Kidney (tissue), 14 donors: ENCODE measurements around the gene TARBP1. TPM values are rescaled to one million over a fixed set of nuclear protein-coding genes. Genes with fewer than 3 reads are reported as not detected.
A peak's percentile ranks its signal among the peaks of the same experiment; 100 is the strongest.
"Not testable (repeated sequence)": the region's sequence is repeated elsewhere in the genome, so short reads cannot be mapped to it uniquely, and the experiment has no call there.

Experiments used
- DNase-seq, 5 donors: peaks; one replicate each; pipeline ENCODE4 v3.0.0-alpha.2; 2013 to 2020
- FAIRE-seq: peaks from 2 replicates; lab custom pipeline; 2012; peaks lifted over from hg19 to GRCh38; lab: Jason Lieb, UNC
- H3K27ac ChIP-seq, 2 donors: one replicate each; pipeline ENCODE4 v1.7.0; 2013; ENCODE audit warnings: low read depth in 2 of 2, low read length in 2 of 2, inconsistent platforms in 1 of 2
- H3K27me3 ChIP-seq: one replicate; pipeline ENCODE4 v1.7.1; 2013; ENCODE audit warnings: low read length, inconsistent platforms; ENCODE audit not compliant: control insufficient read depth, insufficient read depth
- H3K36me3 ChIP-seq, 3 donors: one replicate each; pipeline versions ENCODE4 v1.7.0 to v1.7.1; 2013; ENCODE audit warnings: low read length in 3 of 3, control low read depth in 1 of 3, inconsistent platforms in 1 of 3; ENCODE audit not compliant: insufficient read depth in 3 of 3, control insufficient read depth in 2 of 3
- H3K4me1 ChIP-seq, 3 donors: one replicate each; pipeline versions ENCODE4 v1.7.0 to v1.7.1; 2013; ENCODE audit warnings: low read length in 3 of 3, inconsistent platforms in 1 of 3, low read depth in 1 of 3; ENCODE audit not compliant: control insufficient read depth in 2 of 3, insufficient read depth in 2 of 3
- H3K4me3 ChIP-seq, 3 donors: one replicate each; pipeline versions ENCODE4 v1.7.0 to v1.8.1; 2013; ENCODE audit warnings: low read length in 3 of 3, control low read depth in 1 of 3, inconsistent platforms in 1 of 3
- H3K9ac ChIP-seq, 3 donors: one replicate each; pipeline versions ENCODE4 v1.7.0 to v1.7.1; 2013; ENCODE audit warnings: low read length in 3 of 3, control low read depth in 1 of 3, inconsistent platforms in 1 of 3
- H3K9me3 ChIP-seq, 3 donors: one replicate each; pipeline versions ENCODE4 v1.7.0 to v1.7.1; 2013; ENCODE audit warnings: low read length in 3 of 3, control low read depth in 1 of 3, inconsistent platforms in 1 of 3; ENCODE audit not compliant: control insufficient read depth in 2 of 3, insufficient read depth in 1 of 3
- CTCF ChIP-seq: IDR thresholded peaks from 3 replicates; pipeline ENCODE4 v1.5.1; 2012; ENCODE audit warnings: mild to moderate bottlenecking, moderate library complexity, borderline replicate concordance; ENCODE audit not compliant: insufficient read depth; ENCODE audit errors: extremely low read depth
- intact Hi-C: fragments of 100-400 bp; cut with DNase I; formaldehyde crosslinking; loops from one replicate; pipeline ENCODE4 v1.11.1; 2022
- polyA plus RNA-seq: library from polyadenylated mRNA; stranded (reverse); fragments of 350-450 nt; fragmentation: Illumina TruSeq; extraction: RNeasy Lipid Tissue Mini Kit (QIAGEN cat#74804); gene quantifications from one replicate; pipeline ENCODE4 v1.2.3, GENCODE V29; 2014; ENCODE audit warnings: low read depth, low replicate concordance; ENCODE audit not compliant: insufficient read depth
- total RNA-seq: library from RNA; stranded (reverse); fragmentation: NEBNext Ultra II Directional; extraction: Animal tissue kit (Norgen Biotek cat#: 25700); gene quantifications from one replicate; pipeline ENCODE4 v1.2.1, GENCODE V29; 2021
- donor health status: control.
- donor health status: control.
- donor health status: control.
- donor health status: control.
- donor health status: control.
- donor health status: DM: yes; HTN: yes; CAD: no.
- donor health status: Normal renal cell carcinoma (clear cell type).

The TARBP1 gene
- total and polyA plus RNA-seq, 2 donors from 2014 or later = 14.3 to 26.2 TPM

DNA sequence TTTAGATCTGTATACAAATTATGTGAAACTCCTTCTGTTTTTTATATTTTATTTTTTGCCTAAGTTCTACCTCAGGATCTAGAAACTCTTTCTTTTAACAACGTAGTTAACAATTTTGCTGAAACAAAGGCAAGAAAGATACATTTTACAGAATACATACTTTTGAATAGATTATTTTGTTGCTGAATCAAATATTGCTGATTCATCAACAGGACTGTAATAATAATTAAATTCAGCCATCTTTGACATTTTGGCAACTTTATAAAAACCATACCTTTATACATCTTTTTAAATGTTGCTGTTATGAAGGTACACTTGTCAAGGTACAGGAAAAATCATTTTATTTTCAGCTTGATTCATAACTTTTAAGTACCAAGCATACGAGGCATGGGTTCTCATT lies 116.4 kb downstream of the TARBP1 start:
- H3K4me1 ChIP-seq = no peaks in the 10 kb centered on the region
- intact Hi-C loops = no loop called here
- H3K9ac ChIP-seq = no peak overlapping the region
- no peak for TF ChIP-seq CTCF
- no peaks in the 10 kb centered on the region for H3K27me3 ChIP-seq
- H3K27ac ChIP-seq = no peak overlapping the region
- H3K9me3 ChIP-seq = no peaks in the 10 kb centered on the region
- H3K4me3 ChIP-seq = no peak overlapping the region
- FAIRE-seq (no peak), DNase-seq (no peak)
- H3K36me3 ChIP-seq = no peaks in the 10 kb centered on the region

GRCh38 chr1:234361102-234361603 lies 117.8 kb downstream of the TARBP1 start:
- no peak for DNase-seq
- Histone ChIP-seq H3K27me3 (no peaks in the 10 kb centered on the region), H3K9me3 (no peaks in the 10 kb centered on the region), H3K27ac (no peak overlapping the region), H3K4me1 (no peaks in the 10 kb centered on the region), H3K4me3 (no peak overlapping the region), H3K9ac (no peak overlapping the region), H3K36me3 (no peaks in the 10 kb centered on the region)
- TF ChIP-seq CTCF = no peak
- FAIRE-seq = no peak
- intact Hi-C loops = no loop called here

- no peaks in the 10 kb centered on the region for H3K4me1 ChIP-seq
- peaks cover 0 to 2% (median 0%) of the 10 kb centered on the region in 3 donors for H3K9me3 ChIP-seq
- no peak for TF ChIP-seq CTCF
- FAIRE-seq = no peak
- no peaks in the 10 kb centered on the region for H3K27me3 ChIP-seq
- no peak overlapping the region for H3K9ac ChIP-seq
- no peak for DNase-seq
- H3K27ac ChIP-seq = no peak overlapping the region
- intact Hi-C loops = no loop called here
- H3K36me3 ChIP-seq = no peaks in the 10 kb centered on the region
- no peak overlapping the region for H3K4me3 ChIP-seq
Measured at GRCh38 chr1:234357831-234358230, 121.1 kb downstream of the TARBP1 start.

DNA sequence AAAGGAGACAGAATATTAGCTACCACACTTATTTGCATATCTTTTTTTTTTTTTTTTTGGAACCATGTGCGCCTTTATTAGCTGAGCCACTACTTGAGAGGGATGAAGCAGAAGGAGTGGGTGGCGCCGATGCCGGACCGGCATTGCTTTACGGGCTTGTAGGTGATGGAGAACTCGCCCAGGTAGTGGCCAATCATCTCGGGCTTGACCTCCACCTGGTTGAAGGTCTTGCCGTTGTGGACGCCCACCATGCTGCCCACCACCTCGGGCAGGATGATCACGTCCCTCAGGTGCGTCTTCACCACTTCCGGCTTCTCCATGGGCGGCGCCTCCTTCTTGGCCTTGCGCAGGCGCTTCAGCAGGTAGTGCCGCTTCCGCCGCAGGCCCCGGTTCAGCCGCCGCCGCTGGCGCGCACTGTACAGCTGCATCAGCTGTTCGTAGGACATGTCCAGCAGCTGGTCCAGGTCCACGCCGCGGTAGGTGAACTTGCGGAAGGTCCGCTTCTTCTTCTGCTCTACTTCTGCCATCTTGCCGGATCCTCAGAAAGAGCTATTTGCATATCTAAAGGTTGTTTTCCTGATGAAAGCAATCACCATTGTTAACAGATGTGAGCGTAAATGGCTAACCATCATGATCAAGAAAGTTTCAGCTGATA lies 122.2 kb downstream of the TARBP1 start:
- H3K36me3 ChIP-seq, H3K27me3 ChIP-seq, H3K27ac ChIP-seq, intact Hi-C loops, FAIRE-seq, H3K4me1 ChIP-seq, H3K9me3 ChIP-seq: not testable (repeated sequence)
- peak; percentile 52 to 78 (median 62) for DNase-seq
- Histone ChIP-seq H3K9ac (peak overlapping the region in 1 of 3 donors; percentile 67), H3K4me3 (peak overlapping the region; percentile 44 to 73 (median 69))
